ENCODE measurements around the gene CMBL. TPM values are rescaled to one million over a fixed set of nuclear protein-coding genes. Genes with fewer than 3 reads are reported as not detected.
"Not testable (repeated sequence)": the region's sequence is repeated elsewhere in the genome, so short reads cannot be mapped to it uniquely, and the experiment has no call there.

CMBL gene
- total RNA-seq, 1 donor from 2014 or later = not detected

DNA sequence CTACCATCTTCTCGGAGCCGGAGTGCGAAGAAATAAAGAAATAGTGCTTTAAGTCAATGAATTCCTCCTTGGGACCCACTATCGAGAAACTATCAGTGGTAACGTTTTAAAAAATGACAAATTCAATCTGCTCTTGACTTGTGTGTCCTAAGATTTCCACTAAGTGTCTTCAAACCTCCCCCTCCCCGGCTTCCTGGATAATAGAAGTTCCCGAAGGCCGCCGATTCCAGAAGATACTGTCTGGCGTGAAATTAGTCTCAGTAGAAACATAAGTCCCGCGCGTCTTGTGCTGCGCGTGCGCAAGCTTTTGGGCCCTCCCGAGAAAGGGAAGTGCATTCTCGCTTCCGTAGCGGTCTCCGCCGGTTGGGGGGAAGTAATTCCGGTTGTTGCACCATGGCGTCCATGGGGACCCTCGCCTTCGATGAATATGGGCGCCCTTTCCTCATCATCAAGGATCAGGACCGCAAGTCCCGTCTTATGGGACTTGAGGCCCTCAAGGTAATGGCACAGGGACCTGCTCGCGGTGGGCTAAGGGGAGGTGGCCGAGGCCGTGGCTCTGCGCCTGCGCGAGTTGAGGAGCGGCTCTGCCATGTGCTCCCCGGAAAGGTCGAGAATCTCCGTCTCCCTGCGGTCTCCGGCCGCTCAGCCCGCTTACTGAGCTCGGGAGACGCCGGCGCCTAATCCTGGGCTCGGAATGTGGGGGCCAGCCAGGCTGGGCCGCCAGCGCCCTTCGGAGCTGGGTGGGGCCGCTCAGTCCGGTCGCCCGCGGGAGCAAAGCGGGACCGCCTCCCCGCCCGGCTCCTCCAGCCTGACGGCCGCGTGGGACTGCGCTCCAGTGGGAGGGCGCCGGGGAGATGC is 57.5 kb downstream of the CMBL start, which contains the start of gene CCT5:
Gene CCT5 (plus strand): TSS at position 333 of the 858 bp plus-strand sequence. CDS start 61 bp downstream, at position 394.
- Mint-ChIP-seq H3K27ac (peak within 1 kb of the TSS; percentile 99), H3K4me3 (peak within 1 kb of the TSS; percentile 98), H3K27me3 (no peaks in the 10 kb centered on the region), H3K36me3 (ENCODE audit: low read depth) (peaks cover 41% of the 10 kb centered on the region), H3K4me1 (peaks cover 52% of the 10 kb centered on the region), H3K9me3 (no peaks in the 10 kb centered on the region)
- intact Hi-C loops (cut with micrococcal nuclease) = loop anchor here (1.0 to 2.0 kb wide), 4 partner anchors 103 to 511 kb away; partner anchors contain the start of genes ANKRD33B, DAP and MARCHF6
- peak; percentile 80 for ATAC-seq (ENCODE audit: low read depth)
- CTCF ChIA-PET = interaction anchor here (0.9 to 1.4 kb wide), 2 partner anchors 34 to 114 kb away, joined by 3 to 4 read pairs; no protein-coding TSS in a partner anchor
- TF ChIP-seq, protein P1, sequence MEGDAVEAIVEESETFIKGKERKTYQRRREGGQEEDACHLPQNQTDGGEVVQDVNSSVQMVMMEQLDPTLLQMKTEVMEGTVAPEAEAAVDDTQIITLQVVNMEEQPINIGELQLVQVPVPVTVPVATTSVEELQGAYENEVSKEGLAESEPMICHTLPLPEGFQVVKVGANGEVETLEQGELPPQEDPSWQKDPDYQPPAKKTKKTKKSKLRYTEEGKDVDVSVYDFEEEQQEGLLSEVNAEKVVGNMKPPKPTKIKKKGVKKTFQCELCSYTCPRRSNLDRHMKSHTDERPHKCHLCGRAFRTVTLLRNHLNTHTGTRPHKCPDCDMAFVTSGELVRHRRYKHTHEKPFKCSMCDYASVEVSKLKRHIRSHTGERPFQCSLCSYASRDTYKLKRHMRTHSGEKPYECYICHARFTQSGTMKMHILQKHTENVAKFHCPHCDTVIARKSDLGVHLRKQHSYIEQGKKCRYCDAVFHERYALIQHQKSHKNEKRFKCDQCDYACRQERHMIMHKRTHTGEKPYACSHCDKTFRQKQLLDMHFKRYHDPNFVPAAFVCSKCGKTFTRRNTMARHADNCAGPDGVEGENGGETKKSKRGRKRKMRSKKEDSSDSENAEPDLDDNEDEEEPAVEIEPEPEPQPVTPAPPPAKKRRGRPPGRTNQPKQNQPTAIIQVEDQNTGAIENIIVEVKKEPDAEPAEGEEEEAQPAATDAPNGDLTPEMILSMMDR (IDR thresholded peaks at IDR 0.05) = no peak
- POLR2A ChIA-PET = interaction anchor here (0.6 to 4.1 kb wide), 14 partner anchors 9 to 435 kb away, joined by 3 to 69 read pairs (median 5); partner anchors contain the start of genes ANKRD33B, MARCHF6 and ROPN1L
- DNase-seq = peak; percentile 80

DNA sequence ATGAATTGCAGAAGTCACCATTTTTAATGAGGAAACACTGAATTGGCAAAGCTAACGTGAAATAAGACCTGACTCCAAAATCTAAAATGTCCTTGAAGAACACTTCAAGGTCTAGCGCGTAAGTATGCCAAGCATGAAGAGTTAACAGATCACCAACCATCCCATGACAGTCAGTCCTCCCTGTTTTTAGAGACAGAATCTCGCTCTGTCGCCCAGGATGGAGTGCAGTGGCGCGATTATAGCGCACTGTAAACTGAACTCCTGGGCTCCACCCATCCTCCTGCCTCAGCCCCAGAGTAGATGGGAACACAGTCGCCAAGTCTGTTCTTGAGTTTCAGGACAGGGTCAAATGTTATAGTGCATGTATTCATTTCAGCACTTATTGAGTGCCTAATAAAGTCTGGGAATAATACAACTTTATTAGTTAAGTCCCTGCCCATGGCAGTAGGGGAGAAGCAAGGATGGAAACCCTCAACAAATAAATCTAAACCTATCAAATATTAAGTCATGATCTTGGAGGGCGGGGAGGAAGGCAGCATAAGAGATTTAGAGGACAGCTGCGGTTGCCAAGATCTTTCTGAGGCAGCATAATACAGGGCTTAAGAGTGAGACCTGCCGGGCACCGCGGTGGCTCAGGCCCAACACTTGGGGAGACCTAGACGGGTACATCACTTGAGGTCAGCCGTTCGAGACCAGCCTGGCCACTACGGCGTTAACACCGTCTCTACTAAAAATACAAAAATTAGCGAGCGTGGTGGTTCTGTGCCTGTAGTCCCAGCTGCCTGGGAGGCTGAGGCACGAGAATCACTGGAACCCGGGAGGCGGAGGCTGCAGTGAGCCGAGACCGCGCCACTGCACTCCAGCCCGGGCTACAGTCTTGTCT is 59.1 kb downstream of the CMBL start:
- ATAC-seq (ENCODE audit: low read depth) (no peak), DNase-seq (no peak)
- Mint-ChIP-seq H3K36me3 (ENCODE audit: low read depth) (peaks cover 26% of the 10 kb centered on the region), H3K4me3 (peak overlapping the region; percentile 98), H3K9me3 (no peaks in the 10 kb centered on the region), H3K4me1 (peaks cover 43% of the 10 kb centered on the region), H3K27me3 (no peaks in the 10 kb centered on the region), H3K27ac (peak overlapping the region; percentile 99)
- CTCF ChIA-PET = no interaction called here
- TF ChIP-seq, protein P1 (IDR thresholded peaks at IDR 0.05) = no peak
- intact Hi-C loops (cut with micrococcal nuclease) = loop anchor here (1.0 kb wide), 1 partner anchor 386 kb away; no protein-coding TSS in a partner anchor
- POLR2A ChIA-PET = interaction anchor here (1.7 to 4.1 kb wide), 4 partner anchors 105 to 386 kb away, joined by 5 to 69 read pairs (median 10); partner anchors contain the start of genes ANKRD33B and MARCHF6

DNA sequence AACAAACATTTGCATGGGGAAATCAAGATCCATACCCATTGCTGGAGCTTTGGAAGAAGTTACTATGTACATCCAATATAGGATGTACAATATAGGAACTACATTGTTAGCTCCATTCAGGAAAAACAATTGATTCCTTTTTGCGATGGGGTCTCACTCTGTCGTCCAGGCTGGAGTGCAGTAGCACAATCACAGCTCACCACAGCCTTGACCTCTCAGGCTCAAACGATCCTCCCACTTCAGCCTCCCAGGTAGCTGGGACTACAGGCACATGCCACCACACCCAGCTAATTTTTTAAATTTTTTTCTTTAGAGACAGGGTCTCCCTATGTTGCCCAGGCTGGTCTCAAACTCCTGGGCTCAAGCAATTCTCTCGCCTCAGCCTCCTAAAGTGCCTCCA is 60.5 kb downstream of the CMBL start:
- POLR2A ChIA-PET; H3K9me3 Mint-ChIP-seq; H3K4me3 Mint-ChIP-seq; CTCF ChIA-PET; H3K27me3 Mint-ChIP-seq; ATAC-seq (ENCODE audit: low read depth); DNase-seq; intact Hi-C loops (cut with micrococcal nuclease); H3K27ac Mint-ChIP-seq: not testable (repeated sequence)
- Mint-ChIP-seq H3K4me1 (peaks cover 34% of the 10 kb centered on the region), H3K36me3 (ENCODE audit: low read depth) (peaks cover 17% of the 10 kb centered on the region)

DNA sequence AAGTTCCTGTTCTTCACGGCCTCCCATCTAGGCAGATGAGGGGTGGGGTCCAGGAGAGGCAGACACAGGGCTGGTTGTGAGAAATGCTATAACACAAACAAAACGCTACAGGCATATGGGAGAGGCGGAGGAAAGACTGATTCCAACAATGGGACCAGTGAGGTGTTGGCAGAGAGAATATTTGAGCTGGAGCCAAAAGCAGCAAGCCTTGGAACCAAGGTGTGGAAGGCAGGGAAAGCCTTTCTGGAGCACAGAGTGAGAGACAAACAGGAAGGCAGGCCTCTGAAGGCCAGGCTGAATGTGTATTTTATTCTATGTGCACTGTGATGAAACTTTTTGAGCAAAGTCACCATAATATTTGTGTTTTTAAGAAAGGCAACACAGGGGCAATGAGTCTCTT is 60.9 kb downstream of the CMBL start:
- POLR2A ChIA-PET = no interaction called here
- ATAC-seq (ENCODE audit: low read depth) (no peak), DNase-seq (no peak)
- H3K4me1 Mint-ChIP-seq = peaks cover 30% of the 10 kb centered on the region
- no peaks in the 10 kb centered on the region for H3K9me3 Mint-ChIP-seq
- CTCF ChIA-PET = no interaction called here
- no peak overlapping the region for H3K4me3 Mint-ChIP-seq
- H3K27ac Mint-ChIP-seq = no peak overlapping the region
- no peaks in the 10 kb centered on the region for H3K27me3 Mint-ChIP-seq
- H3K36me3 Mint-ChIP-seq (ENCODE audit: low read depth) = peaks cover 13% of the 10 kb centered on the region
- intact Hi-C loops (cut with micrococcal nuclease) = no loop called here
- TF ChIP-seq, protein P1 (IDR thresholded peaks at IDR 0.05) = no peak

DNA sequence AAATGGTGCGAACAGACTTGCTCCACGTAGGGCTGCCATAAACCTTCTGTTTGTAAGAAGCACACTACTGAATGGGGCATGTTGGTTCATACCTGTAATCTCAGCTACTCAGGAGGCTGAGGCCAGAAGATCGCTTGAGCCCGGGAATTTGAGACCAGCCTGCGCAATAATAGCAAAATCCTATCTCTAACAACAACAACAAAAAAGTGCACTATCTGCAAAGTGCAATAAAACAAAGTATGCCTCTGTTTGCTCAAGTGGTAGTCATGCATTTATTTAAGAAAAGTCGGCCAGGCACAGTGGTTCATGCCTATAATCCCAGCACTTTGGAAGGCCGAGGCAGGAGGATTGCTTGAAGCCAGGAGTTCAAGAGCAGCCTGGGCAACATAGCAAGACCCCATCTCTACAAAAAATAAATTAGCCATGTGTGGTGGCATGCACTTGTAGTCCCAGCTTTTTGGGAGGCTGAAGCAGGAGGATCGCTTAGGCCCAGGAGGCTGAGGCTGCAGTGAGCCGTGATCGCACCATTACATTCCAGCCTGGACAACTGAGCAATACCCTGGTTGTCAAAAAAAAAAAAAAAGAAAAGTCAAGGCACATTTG is 63.3 kb downstream of the CMBL start:
- CTCF ChIA-PET = no interaction called here
- no peak for ATAC-seq (ENCODE audit: low read depth)
- DNase-seq = no peak
- H3K9me3 Mint-ChIP-seq = no peaks in the 10 kb centered on the region
- TF ChIP-seq, protein P1 (IDR thresholded peaks at IDR 0.05) = no peak
- H3K36me3 Mint-ChIP-seq (ENCODE audit: low read depth) = peaks cover 3% of the 10 kb centered on the region
- no peak overlapping the region for H3K27ac Mint-ChIP-seq
- POLR2A ChIA-PET = no interaction called here
- no peaks in the 10 kb centered on the region for H3K27me3 Mint-ChIP-seq
- intact Hi-C loops (cut with micrococcal nuclease) = no loop called here
- H3K4me1 Mint-ChIP-seq = peaks cover 15% of the 10 kb centered on the region
- no peak overlapping the region for H3K4me3 Mint-ChIP-seq

Data from activated B cell treated with CpG ODN at 0.5 μM for 24 hours (primary cell).